ENCODE results near the gene FFAR3. TPM values are rescaled to one million over a fixed set of nuclear protein-coding genes. Genes with fewer than 3 reads are reported as not detected.
"Not testable (repeated sequence)": the region's sequence is repeated elsewhere in the genome, so short reads cannot be mapped to it uniquely, and the experiment has no call there.

FFAR3 gene
- total RNA-seq, 2 donors from 2014 or later = 1.7 to 2.3 TPM

DNA sequence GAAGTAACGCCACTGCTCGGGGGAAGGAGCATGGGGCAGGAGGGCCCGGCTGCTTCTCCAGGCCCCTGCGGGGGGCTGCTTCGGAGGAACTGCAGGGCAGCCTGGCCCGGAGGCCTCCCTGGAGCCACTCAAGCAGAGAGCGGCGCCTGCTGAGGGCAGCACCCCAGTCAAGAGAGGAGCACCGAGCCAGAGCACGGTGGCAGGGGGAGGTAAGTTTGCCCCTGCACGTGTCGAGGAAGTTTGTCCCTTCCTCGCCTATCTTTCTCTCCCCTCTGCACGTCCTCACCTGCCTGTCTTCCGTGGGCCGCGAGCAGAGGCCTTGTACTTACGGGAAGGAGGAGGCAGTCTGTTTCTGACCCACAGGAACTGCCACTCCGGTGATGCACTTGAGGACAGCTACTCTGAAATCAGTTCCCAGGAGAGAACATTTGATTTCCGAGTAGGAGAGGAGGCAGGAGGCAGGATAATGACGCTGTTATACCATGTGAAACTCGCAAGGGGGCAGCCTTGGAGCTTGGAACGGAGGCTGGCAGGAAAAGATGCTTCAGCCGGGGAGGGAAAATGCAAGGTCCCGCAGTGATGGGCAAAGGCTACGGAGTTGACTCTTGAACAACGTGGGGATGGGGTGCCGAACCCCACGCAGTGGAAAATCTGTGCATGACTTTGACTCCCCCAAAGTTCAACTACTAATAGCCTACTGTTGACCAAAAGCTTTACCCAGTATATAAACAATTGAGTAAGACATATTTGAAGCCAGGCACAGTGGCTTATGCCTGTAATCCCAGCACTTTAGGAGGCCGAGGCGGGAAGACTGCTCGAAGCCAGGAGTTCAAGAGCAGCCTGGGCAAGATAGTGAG lies 5.6 kb upstream of the FFAR3 start:
- H3K4me3 Mint-ChIP-seq = peak overlapping the region; percentile 48
- H3K27me3 Mint-ChIP-seq = peaks cover 8% of the 10 kb centered on the region
- peaks cover 15% of the 10 kb centered on the region for H3K4me1 Mint-ChIP-seq
- H3K36me3 Mint-ChIP-seq (ENCODE audit: low read depth) = no peaks in the 10 kb centered on the region
- H3K27ac Mint-ChIP-seq = peak overlapping the region; percentile 64
- ATAC-seq (replicated peaks) = peak; percentile 69
- H3K9me3 Mint-ChIP-seq = no peaks in the 10 kb centered on the region

DNA sequence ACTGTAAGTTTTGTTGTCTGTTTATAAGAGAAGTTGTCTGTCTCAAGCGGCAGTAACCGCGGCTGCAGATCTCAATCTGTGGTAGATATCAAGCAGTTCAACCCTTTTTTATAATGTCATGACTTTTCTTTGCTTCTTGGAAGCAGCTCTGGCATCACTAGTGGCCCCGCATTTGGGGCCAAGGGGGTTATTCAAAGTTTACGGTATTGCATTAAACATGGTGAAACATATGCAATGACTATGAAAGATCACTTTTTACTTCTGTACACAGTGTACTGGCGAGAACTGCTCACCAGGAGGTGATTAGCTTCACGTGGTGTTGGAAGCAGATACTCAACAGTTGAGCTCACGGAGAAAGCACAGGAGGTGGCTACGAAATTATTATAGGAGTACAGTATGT lies 4.6 kb upstream of the FFAR3 start:
- H3K4me3 Mint-ChIP-seq = no peak overlapping the region
- no peaks in the 10 kb centered on the region for H3K36me3 Mint-ChIP-seq (ENCODE audit: low read depth)
- H3K9me3 Mint-ChIP-seq = no peaks in the 10 kb centered on the region
- no peak for ATAC-seq (replicated peaks)
- no peak overlapping the region for H3K27ac Mint-ChIP-seq
- H3K4me1 Mint-ChIP-seq = peaks cover 10% of the 10 kb centered on the region
- peaks cover 8% of the 10 kb centered on the region for H3K27me3 Mint-ChIP-seq

DNA sequence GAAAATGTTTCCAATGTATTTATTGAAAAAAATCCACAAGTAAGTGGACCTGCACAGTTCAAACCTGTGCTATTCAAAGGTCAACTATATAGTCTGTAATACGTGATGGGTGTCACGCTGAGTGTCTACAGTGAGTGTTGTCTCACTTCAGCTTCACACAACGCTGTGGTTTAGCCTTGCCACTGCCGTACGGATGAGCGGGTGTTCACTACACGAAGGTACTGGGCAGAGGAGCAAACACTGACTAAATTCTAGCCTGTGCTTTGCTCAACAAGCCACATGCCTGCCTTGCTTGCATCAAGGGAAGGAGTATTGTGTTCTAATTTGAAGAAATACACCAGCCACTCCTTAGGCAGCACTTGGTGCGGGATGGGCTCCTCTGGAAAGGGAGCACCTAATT lies 3.4 kb upstream of the FFAR3 start:
- Mint-ChIP-seq H3K4me1 (peaks cover 5% of the 10 kb centered on the region), H3K27me3 (peaks cover 4% of the 10 kb centered on the region)
- peak; percentile 73 for ATAC-seq (replicated peaks)

DNA sequence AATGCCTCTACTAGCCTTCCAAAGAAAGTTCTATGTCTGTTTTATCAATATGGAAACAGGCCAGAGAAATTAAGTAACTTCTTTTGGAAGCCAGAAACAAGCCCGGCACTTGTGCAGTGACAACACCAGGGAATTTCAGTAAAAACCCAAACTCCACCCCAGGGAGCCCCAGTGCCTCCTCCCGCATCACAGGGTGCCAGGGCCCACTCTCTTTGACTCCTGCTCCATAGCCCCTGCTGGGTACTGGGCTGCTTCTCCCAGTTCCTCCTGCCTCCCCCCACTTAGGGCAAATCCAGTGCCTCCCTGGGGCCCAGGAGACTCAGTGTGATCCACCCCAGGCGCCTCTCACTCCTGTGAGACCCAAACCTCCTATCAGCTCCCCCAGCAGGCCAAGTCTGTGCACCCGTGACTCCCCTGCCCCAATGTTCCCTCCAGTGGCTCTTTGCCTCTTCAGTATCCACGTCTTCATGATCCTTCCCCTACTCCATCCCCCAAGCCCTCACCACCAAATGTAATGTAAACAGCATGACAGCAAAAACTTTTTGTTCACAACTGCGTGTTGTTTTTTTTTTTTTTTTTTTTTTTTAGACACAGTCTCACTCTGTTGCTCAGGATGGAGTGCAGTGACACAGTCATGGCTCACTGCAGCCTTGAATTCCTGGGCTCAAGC lies 2.3 kb upstream of the FFAR3 start:
- H3K4me3 Mint-ChIP-seq = no peak overlapping the region
- H3K36me3 Mint-ChIP-seq (ENCODE audit: low read depth) = no peaks in the 10 kb centered on the region
- ATAC-seq (replicated peaks) = no peak
- peak overlapping the region; percentile 26 for H3K27ac Mint-ChIP-seq
- no peaks in the 10 kb centered on the region for H3K9me3 Mint-ChIP-seq
- H3K4me1 Mint-ChIP-seq = peaks cover 5% of the 10 kb centered on the region
- peaks cover 4% of the 10 kb centered on the region for H3K27me3 Mint-ChIP-seq

More for the DNA sequence above, 3.4 kb upstream of the FFAR3 start:
- Mint-ChIP-seq H3K27ac (no peak overlapping the region), H3K36me3 (ENCODE audit: low read depth) (no peaks in the 10 kb centered on the region), H3K4me3 (no peak overlapping the region), H3K9me3 (no peaks in the 10 kb centered on the region)

DNA sequence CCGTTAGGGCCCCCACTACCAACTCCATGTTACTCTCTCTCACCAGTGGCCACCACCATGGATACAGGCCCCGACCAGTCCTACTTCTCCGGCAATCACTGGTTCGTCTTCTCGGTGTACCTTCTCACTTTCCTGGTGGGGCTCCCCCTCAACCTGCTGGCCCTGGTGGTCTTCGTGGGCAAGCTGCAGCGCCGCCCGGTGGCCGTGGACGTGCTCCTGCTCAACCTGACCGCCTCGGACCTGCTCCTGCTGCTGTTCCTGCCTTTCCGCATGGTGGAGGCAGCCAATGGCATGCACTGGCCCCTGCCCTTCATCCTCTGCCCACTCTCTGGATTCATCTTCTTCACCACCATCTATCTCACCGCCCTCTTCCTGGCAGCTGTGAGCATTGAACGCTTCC lies 574 bp downstream of the FFAR3 start:
- not testable (repeated sequence) for ATAC-seq (replicated peaks); H3K4me3 Mint-ChIP-seq; H3K27ac Mint-ChIP-seq; H3K9me3 Mint-ChIP-seq; H3K36me3 Mint-ChIP-seq (ENCODE audit: low read depth); H3K4me1 Mint-ChIP-seq
- peaks cover 11% of the 10 kb centered on the region for H3K27me3 Mint-ChIP-seq

DNA sequence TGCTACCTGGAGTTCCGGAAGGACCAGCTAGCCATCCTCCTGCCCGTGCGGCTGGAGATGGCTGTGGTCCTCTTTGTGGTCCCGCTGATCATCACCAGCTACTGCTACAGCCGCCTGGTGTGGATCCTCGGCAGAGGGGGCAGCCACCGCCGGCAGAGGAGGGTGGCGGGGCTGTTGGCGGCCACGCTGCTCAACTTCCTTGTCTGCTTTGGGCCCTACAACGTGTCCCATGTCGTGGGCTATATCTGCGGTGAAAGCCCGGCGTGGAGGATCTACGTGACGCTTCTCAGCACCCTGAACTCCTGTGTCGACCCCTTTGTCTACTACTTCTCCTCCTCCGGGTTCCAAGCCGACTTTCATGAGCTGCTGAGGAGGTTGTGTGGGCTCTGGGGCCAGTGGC lies 1.1 kb downstream of the FFAR3 start:
- not testable (repeated sequence) for H3K27ac Mint-ChIP-seq; H3K4me1 Mint-ChIP-seq; ATAC-seq (replicated peaks); H3K36me3 Mint-ChIP-seq (ENCODE audit: low read depth); H3K9me3 Mint-ChIP-seq; H3K4me3 Mint-ChIP-seq
- peaks cover 11% of the 10 kb centered on the region for H3K27me3 Mint-ChIP-seq

DNA sequence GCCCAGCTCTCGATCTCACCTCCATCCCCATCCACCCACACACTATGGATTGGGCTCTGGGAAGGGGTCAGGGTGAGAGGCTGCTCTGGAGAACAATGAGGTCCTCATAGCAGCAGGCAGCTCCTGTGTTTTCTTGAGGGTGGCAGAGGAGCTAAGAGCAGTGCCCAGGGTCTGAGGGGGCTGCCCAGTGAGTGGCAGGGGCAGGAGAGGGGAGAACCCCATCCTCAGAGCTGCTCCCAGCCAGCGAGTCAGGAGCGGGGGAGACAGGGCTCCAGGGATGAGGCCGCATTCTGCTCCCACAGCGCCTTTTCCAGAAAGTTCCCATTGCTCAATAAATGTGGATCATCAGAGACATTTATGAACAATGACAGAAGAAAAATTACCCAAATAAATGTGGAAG lies 1.8 kb downstream of the FFAR3 start:
- H3K27ac Mint-ChIP-seq; H3K9me3 Mint-ChIP-seq; H3K4me3 Mint-ChIP-seq; H3K4me1 Mint-ChIP-seq; H3K36me3 Mint-ChIP-seq (ENCODE audit: low read depth); ATAC-seq (replicated peaks): not testable (repeated sequence)
- H3K27me3 Mint-ChIP-seq = peaks cover 14% of the 10 kb centered on the region

DNA sequence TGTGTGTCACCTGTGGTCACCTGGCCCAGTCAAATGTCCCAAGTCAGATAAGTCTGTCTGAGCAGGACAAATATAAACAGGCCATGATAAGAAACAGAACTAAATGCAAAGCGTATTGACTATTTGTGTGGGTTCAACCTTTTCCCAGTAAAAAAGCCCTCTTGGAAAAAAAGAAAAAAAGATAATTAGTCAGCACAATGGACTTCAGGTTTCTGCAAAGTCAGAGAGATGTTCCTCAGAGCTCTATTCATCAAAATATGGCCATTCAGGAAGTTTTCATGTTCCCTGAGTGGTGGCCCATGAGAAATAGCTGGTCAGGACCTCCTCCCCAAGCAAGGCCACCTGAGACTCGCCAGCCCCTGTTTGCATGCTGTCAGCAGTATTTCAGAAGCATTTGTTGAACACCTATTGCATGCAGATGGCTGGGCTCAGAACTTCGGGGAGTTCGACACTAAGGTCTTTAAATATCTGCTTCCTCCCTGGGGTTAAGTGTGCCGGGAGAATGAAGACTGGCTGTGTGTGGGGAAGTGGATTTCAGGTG lies 2.7 kb downstream of the FFAR3 start:
- no peak for ATAC-seq (replicated peaks)
- Mint-ChIP-seq H3K9me3 (no peaks in the 10 kb centered on the region), H3K36me3 (ENCODE audit: low read depth) (no peaks in the 10 kb centered on the region), H3K27me3 (peaks cover 14% of the 10 kb centered on the region), H3K27ac (no peak overlapping the region), H3K4me1 (no peaks in the 10 kb centered on the region), H3K4me3 (no peak overlapping the region)

DNA sequence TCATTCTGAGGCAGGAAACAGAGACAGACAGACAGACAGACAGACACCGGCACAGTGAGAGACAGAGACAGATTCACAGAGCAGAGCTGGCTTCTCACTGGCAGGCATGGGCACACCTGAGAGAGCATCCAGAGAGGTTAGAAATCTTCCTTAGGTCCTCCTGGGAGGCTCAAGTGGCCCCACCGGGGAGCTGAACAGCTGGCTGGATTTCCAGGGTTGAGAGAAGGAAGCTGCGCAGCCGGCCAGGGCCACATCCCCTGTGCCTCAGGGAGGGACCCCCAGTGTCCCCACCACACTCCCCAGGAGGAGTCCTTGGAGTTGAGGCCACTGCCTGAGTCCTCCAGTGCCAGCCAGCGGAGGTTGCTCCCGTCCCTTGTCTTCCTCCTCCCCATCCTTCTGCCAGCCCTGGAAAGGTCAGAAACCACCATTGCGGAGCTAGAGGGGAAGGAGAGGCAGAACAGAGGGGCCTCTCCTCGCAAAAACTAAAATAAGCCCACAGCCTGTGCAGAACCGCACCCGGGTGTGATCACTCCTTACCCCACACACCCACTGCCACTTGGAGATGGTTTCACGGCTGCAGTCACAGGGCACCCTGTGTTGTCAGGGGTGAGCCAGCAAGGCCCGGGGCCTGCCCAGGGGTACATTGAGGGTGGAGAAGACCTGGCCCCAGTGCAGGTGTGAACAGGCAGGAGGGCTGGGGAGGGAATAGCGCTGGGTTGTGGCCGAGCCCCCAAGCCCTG lies 4.2 kb downstream of the FFAR3 start:
- no peak overlapping the region for H3K4me3 Mint-ChIP-seq
- H3K36me3 Mint-ChIP-seq (ENCODE audit: low read depth) = no peaks in the 10 kb centered on the region
- H3K27me3 Mint-ChIP-seq = peaks cover 17% of the 10 kb centered on the region
- no peak overlapping the region for H3K27ac Mint-ChIP-seq
- no peaks in the 10 kb centered on the region for H3K9me3 Mint-ChIP-seq
- H3K4me1 Mint-ChIP-seq = no peaks in the 10 kb centered on the region
- ATAC-seq (replicated peaks) = no peak

DNA sequence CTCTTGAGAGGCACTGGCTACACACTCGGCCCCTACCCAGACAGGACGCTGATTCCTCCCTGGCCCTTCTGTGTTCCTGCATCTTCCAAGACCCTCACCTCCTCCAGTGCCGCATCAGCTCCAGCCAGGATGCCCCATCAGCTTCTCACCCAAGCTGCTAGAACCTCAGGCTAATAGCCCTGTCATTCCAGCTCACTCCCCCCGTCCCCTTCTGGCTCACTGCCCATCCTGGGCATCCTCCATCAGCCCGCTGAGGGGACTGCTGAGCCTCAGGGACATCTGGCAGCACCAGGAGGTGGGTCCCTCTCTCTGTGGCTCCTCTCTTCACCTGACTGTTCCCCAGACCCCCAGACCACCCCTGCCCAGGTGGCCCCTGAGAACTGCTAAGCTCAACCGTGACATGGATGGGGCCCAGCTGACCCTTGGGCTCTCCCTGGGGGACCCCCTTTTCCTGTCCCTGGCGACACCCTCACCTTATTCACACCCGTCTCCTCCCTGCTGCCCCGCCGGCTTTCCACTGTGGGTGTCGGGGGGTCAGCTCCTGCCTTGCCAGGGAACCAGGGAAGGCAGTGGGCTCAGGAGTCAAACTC lies 4.8 kb downstream of the FFAR3 start:
- no peak overlapping the region for H3K27ac Mint-ChIP-seq
- H3K4me1 Mint-ChIP-seq = no peaks in the 10 kb centered on the region
- H3K27me3 Mint-ChIP-seq = peaks cover 19% of the 10 kb centered on the region
- no peak overlapping the region for H3K4me3 Mint-ChIP-seq
- H3K36me3 Mint-ChIP-seq (ENCODE audit: low read depth) = no peaks in the 10 kb centered on the region
- H3K9me3 Mint-ChIP-seq = no peaks in the 10 kb centered on the region
- no peak for ATAC-seq (replicated peaks)

DNA sequence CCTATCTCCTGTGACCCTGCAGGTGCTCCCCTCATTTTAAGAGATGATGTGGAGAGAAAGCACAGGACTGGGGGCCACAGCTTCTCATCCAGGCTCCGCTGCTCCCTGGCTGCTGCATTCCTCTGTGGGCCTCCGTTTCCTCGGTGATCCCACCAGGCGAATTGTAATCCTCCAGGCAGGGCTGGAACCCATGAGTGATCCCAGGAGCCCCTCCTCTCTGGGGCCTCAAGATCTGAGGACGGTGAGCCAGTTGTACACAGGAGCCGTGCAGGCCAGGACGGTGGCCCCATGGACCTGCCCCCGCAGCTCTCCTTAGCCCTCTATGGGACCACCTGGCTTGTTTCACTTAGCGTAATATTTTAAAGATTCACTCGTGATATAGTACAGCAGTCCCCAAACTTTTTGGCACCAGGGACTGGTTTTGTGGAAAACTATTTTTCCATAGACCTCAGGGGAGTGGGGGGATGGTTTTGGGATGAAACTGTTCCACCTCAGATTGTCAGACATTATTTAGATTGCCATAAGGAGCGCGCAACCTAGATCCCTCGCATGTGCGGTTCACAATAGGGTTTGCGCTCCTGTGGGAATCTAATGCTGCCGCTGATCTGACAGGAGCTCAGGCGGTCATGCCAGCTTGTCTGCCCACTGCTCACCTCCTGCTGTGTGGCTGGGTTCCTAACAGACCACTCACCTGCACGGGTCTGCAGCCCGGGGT lies 5.6 kb downstream of the FFAR3 start:
- ATAC-seq (replicated peaks) = no peak
- Mint-ChIP-seq H3K9me3 (no peaks in the 10 kb centered on the region), H3K27me3 (peaks cover 21% of the 10 kb centered on the region), H3K4me1 (no peaks in the 10 kb centered on the region), H3K27ac (no peak overlapping the region), H3K4me3 (no peak overlapping the region), H3K36me3 (ENCODE audit: low read depth) (no peaks in the 10 kb centered on the region)

DNA sequence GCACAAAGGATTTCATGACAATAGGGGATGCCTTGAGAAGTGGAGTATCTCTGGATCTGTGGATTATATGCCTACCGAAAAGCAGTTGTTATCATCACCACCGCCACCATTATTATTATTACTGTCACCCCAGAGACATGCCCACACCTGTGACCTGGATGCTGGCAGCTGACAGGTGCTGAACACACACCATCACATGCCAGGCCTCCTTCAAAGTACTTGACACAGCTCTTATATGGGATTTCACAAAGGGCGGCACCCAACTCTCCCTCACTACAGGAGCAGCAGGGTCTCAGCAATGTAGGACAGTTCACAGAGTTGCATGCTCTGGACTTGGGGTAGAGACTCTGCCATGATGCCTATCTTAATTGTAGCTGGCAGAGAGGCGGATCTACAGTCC lies 7.0 kb downstream of the FFAR3 start:
- H3K9me3 Mint-ChIP-seq = no peaks in the 10 kb centered on the region
- ATAC-seq (replicated peaks) = no peak
- peaks cover 21% of the 10 kb centered on the region for H3K27me3 Mint-ChIP-seq
- no peaks in the 10 kb centered on the region for H3K4me1 Mint-ChIP-seq
- H3K4me3 Mint-ChIP-seq = no peak overlapping the region
- H3K36me3 Mint-ChIP-seq (ENCODE audit: low read depth) = no peaks in the 10 kb centered on the region
- no peak overlapping the region for H3K27ac Mint-ChIP-seq

DNA sequence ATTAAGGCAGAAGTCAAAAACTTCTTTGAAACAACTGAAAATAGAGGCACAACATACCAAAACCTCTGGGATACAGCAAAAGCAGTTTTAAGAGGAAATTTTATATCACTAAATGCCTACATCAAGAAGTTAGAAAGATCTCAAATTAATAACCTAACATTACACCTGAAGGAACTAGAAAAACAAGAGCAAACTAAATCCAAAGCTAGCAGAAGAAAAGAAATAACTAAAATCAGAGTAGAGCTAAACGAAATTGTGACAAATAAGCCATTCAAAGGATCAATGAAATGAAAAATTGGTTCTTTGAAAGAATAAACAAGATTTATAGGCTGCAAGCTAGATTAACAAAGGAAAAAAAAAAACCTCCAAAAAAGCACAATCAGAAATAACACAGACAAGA lies 10.1 kb downstream of the FFAR3 start:
- no peaks in the 10 kb centered on the region for H3K36me3 Mint-ChIP-seq (ENCODE audit: low read depth)
- H3K27ac Mint-ChIP-seq = no peak overlapping the region
- H3K4me3 Mint-ChIP-seq = no peak overlapping the region
- peaks cover 10% of the 10 kb centered on the region for H3K27me3 Mint-ChIP-seq
- no peaks in the 10 kb centered on the region for H3K9me3 Mint-ChIP-seq
- H3K4me1 Mint-ChIP-seq = no peaks in the 10 kb centered on the region
- ATAC-seq (replicated peaks) = no peak

DNA sequence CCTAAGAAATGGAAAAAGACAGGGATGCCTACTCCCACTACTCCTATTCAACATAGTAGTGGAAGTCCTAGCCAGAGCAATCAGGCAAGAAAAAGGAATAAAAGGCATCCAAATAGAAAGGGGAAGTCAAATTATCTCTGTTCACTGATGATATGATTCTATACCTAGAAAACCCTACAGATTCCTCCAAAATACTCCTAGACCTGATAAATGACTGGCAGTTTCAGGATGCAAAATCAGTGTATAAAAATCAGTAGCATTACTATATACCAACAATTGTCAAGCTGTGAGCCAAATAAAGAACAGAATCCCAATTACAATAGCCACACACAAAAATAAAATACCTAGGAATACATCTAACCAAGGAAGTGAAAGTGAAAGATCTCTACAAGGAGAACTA lies 11.3 kb downstream of the FFAR3 start:
- Mint-ChIP-seq H3K27ac (no peak overlapping the region), H3K4me1 (no peaks in the 10 kb centered on the region)
- no peak for ATAC-seq (replicated peaks)

More for the DNA sequence above, 11.3 kb downstream of the FFAR3 start:
- H3K36me3 Mint-ChIP-seq (ENCODE audit: low read depth) = no peaks in the 10 kb centered on the region
- peaks cover 9% of the 10 kb centered on the region for H3K27me3 Mint-ChIP-seq
- H3K4me3 Mint-ChIP-seq = no peak overlapping the region
- H3K9me3 Mint-ChIP-seq = no peaks in the 10 kb centered on the region
